Head of caudate nucleus (tissue), 42 donors: ENCODE data around the gene OLA1.
A peak's percentile ranks its signal among the peaks of the same experiment; 100 is the strongest.

ENCODE experiments used
- DNase-seq, 42 donors: peaks; one replicate each; pipeline versions ENCODE4 v3.0.0 to v3.0.0-alpha.2; 2020 to 2021; ENCODE audit warnings: mixed read lengths in 7 of 42
- intact Hi-C: fragments of 100-400 bp; cut with DNase I; formaldehyde crosslinking; loops from one replicate; pipeline ENCODE4 v1.15.0; 2022

OLA1 gene

GRCh38 chr2:174051741-174052583 is 196.4 kb downstream of the OLA1 start:
- intact Hi-C loops, result no loop called here
- no peak for DNase-seq

- intact Hi-C loops, result no loop called here
Observed at GRCh38 chr2:174051068-174051467, 197.3 kb downstream of the OLA1 start.

GRCh38 chr2:174049895-174050294 is 198.4 kb downstream of the OLA1 start:
- DNase-seq, result no peak
- intact Hi-C loops, result no loop called here

More at GRCh38 chr2:174051068-174051467, 197.3 kb downstream of the OLA1 start:
- DNase-seq, result no peak

GRCh38 chr2:174048243-174048642 is 200.1 kb downstream of the OLA1 start:
- no peak for DNase-seq
- intact Hi-C loops, result no loop called here

GRCh38 chr2:174047746-174048145 is 200.6 kb downstream of the OLA1 start:
- DNase-seq, result no peak
- intact Hi-C loops, result no loop called here

- intact Hi-C loops, result no loop called here
- DNase-seq, result no peak
Observed at GRCh38 chr2:174046172-174046571, 202.2 kb downstream of the OLA1 start.

DNA sequence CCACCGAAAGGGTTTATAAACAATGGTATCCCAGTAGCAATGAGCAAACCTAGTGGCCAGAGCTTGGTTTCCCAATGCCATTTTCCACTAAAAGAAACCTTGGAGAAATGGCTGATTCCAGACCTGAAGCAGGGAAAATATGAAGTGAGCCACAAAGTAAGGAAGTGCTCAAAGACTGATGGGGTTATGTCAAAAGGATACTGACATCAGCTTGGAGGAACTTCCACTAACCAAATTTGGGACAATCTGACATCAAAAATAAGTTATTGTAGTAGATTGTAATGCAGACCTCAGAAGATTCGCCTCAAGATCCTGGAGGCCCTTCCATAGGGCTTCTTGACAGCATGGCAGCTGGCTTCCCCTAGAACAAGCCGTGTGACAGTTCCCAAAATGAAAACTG is 203.8 kb downstream of the OLA1 start:
- intact Hi-C loops, result no loop called here
- no peak for DNase-seq

GRCh38 chr2:174040417-174040701 is 208.0 kb downstream of the OLA1 start:
- DNase-seq, result no peak
- intact Hi-C loops, result no loop called here

DNA sequence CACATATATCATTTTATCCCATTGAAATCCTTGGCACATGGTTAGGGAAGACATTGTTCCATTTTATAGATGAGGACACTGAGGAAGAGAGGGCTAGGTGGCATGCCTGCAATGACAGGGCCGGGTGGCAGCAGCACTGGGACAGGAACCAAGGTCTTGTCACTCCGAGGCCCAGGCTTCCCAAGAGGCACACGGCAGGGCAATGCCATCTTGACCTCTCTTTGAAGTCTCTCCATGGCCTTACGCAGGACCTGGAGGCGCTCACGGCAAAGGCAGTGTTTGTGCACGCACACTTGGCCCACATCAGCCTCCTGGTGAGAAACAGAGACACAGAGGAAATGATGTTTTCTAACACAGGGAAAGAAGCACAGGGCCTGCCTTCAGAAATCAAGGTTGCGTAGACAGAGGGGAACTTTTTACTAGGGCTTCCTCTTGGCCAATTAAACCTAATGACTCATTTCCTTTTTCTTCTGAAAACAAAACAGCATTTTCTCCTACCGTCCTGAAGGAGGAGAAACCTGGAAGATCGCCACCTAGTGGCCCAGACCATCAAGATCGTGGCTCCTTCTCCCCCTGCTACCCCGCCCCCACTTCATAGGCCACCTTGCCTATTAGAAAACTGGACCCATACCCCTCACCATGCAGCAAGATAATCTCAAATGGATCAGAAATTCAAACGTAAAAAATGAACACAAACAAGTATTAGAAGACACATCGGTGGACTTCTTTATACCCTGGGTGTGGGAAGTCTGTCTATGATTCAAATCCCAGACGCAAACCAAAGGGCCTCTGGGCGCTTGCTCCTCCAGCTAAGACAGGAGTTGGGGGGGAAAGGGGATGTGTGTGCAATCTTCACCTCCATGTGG is 208.5 kb downstream of the OLA1 start:
- peak; percentile 64 to 92 (median 82) for DNase-seq
- intact Hi-C loops, result no loop called here

- intact Hi-C loops, result no loop called here
- no peak for DNase-seq
Observed at GRCh38 chr2:174038462-174038861, 209.9 kb downstream of the OLA1 start.

DNA sequence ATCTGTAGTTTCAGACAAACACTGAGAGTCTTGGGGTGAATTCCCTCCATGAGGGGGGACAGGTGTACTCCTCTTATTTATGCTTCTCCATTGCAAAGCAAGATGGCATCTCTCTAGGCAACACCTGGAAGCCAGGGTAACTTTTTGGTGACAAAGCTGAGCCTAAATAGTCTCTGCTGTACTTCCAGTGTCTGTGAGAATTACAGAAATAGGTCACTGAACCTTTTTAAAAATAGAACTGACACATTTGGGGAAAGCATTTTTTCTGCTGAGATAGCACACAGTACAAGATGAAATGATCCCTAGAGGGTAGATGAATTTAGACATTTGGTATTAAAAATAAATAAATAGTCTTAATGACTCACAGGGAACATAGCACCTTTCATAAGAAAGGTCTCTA is 211.5 kb downstream of the OLA1 start:
- DNase-seq, result no peak

GRCh38 chr2:174035981-174036742 is 212.2 kb downstream of the OLA1 start:
- intact Hi-C loops, result no loop called here
- peak in 6 of 42 donors; percentile 30 to 68 (median 39) for DNase-seq

More for the DNA sequence above, 211.5 kb downstream of the OLA1 start:
- intact Hi-C loops, result no loop called here

DNA sequence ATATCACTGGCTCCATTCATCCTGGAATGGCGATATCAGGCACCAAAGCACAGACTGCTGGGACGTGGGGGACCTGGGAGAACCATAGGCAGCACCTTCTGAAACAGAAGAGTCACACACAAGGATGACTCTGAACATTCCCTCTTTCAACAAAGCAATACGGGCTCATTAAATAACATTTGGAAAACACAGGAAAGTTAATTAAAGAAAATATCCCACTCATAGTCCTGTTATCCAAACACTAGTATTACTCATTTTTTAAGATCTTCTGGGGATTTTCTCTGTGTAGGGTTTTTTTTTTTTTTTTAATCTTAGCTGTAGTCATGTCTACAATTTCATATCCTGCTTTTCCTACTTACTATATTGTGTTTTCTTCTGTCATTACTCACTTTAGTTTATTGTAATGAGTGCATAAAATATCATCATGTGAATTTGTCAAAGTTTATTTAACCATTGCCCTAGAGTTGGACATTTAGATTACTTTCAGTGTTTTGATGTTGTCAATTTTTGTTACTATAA is 213.2 kb downstream of the OLA1 start:
- intact Hi-C loops, result no loop called here
- no peak for DNase-seq

GRCh38 chr2:174033163-174033550 is 215.2 kb downstream of the OLA1 start:
- intact Hi-C loops, result no loop called here
- DNase-seq, result no peak

DNA sequence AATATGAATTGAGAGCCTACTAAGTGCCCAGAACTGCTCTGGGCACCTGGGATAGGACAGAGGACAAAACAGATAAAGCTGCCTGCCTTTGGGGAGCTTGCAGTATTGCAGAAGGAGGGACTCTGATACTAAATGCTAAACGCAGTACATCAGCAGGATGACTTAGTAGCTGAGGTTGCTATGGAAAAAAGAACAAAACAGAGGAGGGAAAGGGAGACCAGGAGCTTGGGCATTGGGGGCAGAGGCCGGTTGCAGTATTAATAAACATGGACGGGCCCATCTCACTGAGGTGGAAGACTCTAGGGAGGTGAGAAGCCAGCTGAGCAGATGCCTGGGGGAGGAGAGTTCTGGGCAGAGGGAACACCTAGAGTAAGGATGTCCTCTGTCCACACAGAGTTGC is 217.1 kb downstream of the OLA1 start:
- DNase-seq, result no peak
- intact Hi-C loops, result no loop called here

- intact Hi-C loops, result no loop called here
- DNase-seq, result no peak
Observed at GRCh38 chr2:174028935-174029334, 219.4 kb downstream of the OLA1 start.

DNA sequence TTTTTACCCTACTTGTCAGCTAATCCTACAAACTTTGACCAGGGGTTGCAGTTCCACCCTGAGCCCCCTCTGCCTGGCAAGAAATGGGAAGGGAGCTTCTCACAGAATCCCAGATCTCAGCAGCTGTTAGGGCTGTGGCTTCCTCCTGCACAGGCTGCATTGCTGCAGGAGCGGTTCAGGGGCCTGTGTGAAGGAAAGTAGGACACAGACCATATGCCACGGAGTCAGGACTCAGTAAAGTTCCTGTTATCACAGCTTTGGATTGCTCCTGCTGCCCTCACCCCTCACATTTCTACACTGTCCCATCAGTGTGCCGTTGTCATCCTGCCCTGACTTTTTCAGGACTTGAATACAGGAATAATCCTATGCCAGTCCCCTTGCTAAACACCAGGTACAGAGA is 220.4 kb downstream of the OLA1 start:
- DNase-seq, result no peak
- intact Hi-C loops, result no loop called here

DNA sequence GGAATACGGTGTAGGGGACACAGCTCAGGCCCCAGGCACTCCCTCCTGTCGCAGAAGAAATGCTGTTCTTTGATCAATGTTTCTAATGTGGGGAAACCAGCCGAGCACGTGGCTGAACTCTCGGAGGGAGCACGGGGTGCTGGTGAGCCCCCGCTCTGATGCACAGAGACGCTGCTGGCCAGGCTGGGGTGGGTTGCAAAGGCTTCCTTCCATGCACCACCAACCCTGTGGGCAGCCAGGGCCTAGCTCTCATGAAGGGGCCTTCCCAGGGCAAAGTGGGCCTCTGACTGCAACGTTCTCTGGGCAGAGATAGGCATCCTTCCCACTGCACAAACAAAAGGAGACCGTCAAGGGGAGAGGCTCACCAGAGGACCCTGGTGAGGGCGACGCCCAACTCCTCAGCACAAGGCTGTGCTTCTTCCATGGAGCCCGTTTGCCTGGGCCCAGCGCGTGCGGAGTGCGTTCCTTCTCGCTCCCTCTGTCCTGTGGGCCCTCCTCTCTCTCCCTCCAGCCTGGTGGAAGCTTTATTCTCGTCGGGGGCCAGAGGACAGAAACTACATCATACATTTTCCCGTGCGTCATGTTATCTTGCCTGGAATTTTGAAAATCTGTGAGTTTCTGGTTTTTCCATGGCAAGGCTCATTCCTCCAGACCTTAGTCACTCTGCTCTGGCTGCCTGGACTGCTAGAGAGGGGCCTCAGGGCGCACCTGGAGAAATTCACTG is 222.0 kb downstream of the OLA1 start:
- intact Hi-C loops, result no loop called here
- peak in 1 of 42 donors; percentile 8 for DNase-seq
